NCI-H82 (cell line): ENCODE measurements around the gene TMBIM6.
"Not testable (repeated sequence)": the region's sequence is repeated elsewhere in the genome, so short reads cannot be mapped to it uniquely, and the experiment has no call there.

Experiments
- DNase-seq: peaks from one replicate; lab custom pipeline; 2025; lab: John Stamatoyannopoulos, UW

TMBIM6 gene

GRCh38 chr12:49740930-49741881, at the start of gene TMBIM6:
TSS of gene TMBIM6 (plus strand) at chr12:49741557. CDS start at chr12:49752494, 10,937 bp downstream.
- peak; percentile 100 for DNase-seq

- no peak for DNase-seq
These were observed 48.5 kb upstream of the TMBIM6 start for GRCh38 chr12:49692851-49693250.

- no peak for DNase-seq
These were observed 47.4 kb upstream of the TMBIM6 start for GRCh38 chr12:49693931-49694444.

- no peak for DNase-seq
These were observed 44.6 kb upstream of the TMBIM6 start for GRCh38 chr12:49696723-49697122.

GRCh38 chr12:49697808-49698207, 43.5 kb upstream of the TMBIM6 start:
- DNase-seq, result no peak

- DNase-seq, result no peak
These were observed 42.5 kb upstream of the TMBIM6 start for GRCh38 chr12:49698619-49699545.

GRCh38 chr12:49702009-49702408, 39.3 kb upstream of the TMBIM6 start:
- no peak for DNase-seq

GRCh38 chr12:49702676-49703215, 38.6 kb upstream of the TMBIM6 start:
- DNase-seq, result no peak

- peak; percentile 61 for DNase-seq
These were observed 37.7 kb upstream of the TMBIM6 start for GRCh38 chr12:49703647-49704137.

- DNase-seq, result peak; percentile 97
These were observed 35.8 kb upstream of the TMBIM6 start for GRCh38 chr12:49705479-49706134.

- peak; percentile 76 for DNase-seq
These were observed 34.8 kb upstream of the TMBIM6 start for GRCh38 chr12:49706351-49707127.

- peak; percentile 97 for DNase-seq
These were observed 34.1 kb upstream of the TMBIM6 start, which contains the start of gene FMNL3 for GRCh38 chr12:49707128-49707811. TSS of gene FMNL3 (minus strand) at chr12:49707405. CDS start at chr12:49707180, 225 bp downstream.

- peak; percentile 68 for DNase-seq
These were observed 33.6 kb upstream of the TMBIM6 start for GRCh38 chr12:49707812-49708147.

- peak; percentile 26 for DNase-seq
These were observed 32.5 kb upstream of the TMBIM6 start for GRCh38 chr12:49708851-49709250.

GRCh38 chr12:49713952-49714351, 27.4 kb upstream of the TMBIM6 start:
- DNase-seq, result not testable (repeated sequence)

GRCh38 chr12:49716553-49716952, 24.8 kb upstream of the TMBIM6 start:
- DNase-seq, result no peak

GRCh38 chr12:49717800-49718199, 23.6 kb upstream of the TMBIM6 start:
- DNase-seq, result not testable (repeated sequence)

GRCh38 chr12:49720214-49720613, 21.1 kb upstream of the TMBIM6 start:
- no peak for DNase-seq

GRCh38 chr12:49721355-49721754, 20.0 kb upstream of the TMBIM6 start:
- DNase-seq, result not testable (repeated sequence)

- DNase-seq, result no peak
These were observed 12.9 kb upstream of the TMBIM6 start for GRCh38 chr12:49728446-49728845.
